Epithelial cell of esophagus (primary cell): Measurements from ENCODE around the gene FHOD3.

Source experiments
- DNase-seq: peaks from one replicate; pipeline ENCODE4 v3.0.0; 2010; ENCODE audit warnings: low read depth
- H3K4me3 ChIP-seq: 2 replicates; pipeline ENCODE4 v1.5.1; 2011; ENCODE audit warnings: mild to moderate bottlenecking, low read length, control low read depth
- CTCF ChIP-seq: IDR thresholded peaks from 2 replicates; pipeline ENCODE4 v1.5.1; 2011; ENCODE audit warnings: low read depth, mild to moderate bottlenecking, low read length, control low read depth, inconsistent platforms; ENCODE audit not compliant: insufficient read depth; ENCODE audit errors: missing control alignments

FHOD3 gene

GRCh38 chr18:36376361-36376760, 78.8 kb downstream of the FHOD3 start:
- DNase-seq: no peak
- no peak overlapping the region for H3K4me3 ChIP-seq
- TF ChIP-seq CTCF: no peak

DNA sequence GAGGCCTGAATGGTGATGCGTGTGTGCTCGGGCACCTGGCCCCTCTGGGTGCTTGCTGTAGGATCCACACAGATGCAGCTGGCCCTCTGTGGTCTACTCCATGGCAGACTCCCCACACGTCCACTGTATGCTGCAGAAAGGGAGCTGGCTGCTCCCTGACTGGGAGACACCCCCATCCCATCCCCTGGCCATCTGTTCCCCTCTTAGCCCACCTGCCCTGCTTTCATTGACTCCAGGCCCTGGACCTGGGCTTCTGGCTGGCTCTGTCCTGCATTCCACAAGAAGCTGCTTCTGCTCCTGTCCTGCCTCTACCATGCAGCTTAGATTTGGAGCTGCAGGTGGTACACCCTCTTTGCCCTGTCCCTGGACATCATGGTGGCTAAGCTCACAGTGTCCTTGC, 80.1 kb downstream of the FHOD3 start:
- DNase-seq: no peak
- H3K4me3 ChIP-seq: no peak overlapping the region
- no peak for TF ChIP-seq CTCF

- no peak for TF ChIP-seq CTCF
- DNase-seq: no peak
These were observed 80.7 kb downstream of the FHOD3 start for GRCh38 chr18:36378205-36378604.

DNA sequence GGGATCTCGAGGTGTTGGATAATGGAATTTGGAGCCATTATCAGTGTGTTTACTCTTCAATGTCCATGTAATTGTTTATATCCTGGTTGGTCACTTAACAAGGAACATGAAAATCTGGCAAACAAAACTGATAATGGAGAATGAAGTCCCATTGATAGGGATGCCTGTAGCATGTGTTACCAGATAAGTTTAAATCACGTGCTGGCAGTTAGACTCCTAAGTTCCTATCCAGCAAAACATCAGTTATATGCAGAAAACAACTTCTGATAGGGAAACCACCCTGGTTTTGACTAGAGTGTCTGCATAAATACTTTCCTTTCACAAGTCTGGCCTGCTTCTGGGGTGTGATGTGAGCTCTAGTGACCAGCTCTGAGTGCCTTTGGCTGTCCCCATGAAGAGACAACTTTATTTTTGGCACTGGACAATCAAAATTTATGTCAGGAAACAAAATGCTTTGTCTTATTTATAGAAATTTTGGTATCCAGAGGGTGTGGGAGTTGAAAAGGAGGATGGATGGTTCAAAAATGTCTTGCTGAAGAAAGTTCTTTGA, 82.0 kb downstream of the FHOD3 start:
- DNase-seq: no peak
- H3K4me3 ChIP-seq: no peak overlapping the region
- no peak for TF ChIP-seq CTCF

More at GRCh38 chr18:36378205-36378604, 80.7 kb downstream of the FHOD3 start:
- no peak overlapping the region for H3K4me3 ChIP-seq

DNA sequence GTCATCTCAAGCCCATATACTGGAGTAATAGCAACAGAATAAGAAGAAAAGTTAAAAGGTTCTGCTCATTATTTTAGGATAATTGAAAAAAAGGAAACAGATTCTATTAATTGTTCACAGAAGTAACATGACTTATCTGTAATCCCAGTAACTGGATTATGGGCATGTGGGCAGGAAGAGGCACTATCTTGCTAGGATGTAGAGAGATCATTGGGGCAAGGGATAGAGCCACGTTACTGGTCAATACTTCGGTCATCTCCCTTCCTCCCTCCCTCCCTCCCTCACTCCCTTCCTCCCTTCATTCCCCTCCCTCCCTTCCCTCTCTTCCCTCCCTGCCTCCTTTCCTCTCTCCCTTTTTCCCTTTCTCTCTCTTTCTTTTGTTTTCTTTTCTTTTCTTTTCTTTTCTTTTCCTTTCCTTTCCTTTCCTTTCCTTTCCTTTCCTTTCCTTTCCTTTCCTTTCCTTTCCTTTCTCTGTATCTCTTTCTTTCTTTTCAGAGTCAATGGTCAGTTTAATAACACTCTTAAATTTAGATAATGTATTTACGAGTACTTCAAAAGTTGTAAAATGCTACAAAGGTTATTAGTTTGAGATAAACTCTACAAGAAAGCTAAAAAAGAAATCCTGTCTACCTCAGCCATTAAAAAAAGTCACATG, 82.8 kb downstream of the FHOD3 start:
- TF ChIP-seq CTCF: no peak
- H3K4me3 ChIP-seq: no peak overlapping the region
- no peak for DNase-seq

GRCh38 chr18:36381075-36381474, 83.6 kb downstream of the FHOD3 start:
- DNase-seq: no peak
- H3K4me3 ChIP-seq: no peak overlapping the region
- no peak for TF ChIP-seq CTCF

DNA sequence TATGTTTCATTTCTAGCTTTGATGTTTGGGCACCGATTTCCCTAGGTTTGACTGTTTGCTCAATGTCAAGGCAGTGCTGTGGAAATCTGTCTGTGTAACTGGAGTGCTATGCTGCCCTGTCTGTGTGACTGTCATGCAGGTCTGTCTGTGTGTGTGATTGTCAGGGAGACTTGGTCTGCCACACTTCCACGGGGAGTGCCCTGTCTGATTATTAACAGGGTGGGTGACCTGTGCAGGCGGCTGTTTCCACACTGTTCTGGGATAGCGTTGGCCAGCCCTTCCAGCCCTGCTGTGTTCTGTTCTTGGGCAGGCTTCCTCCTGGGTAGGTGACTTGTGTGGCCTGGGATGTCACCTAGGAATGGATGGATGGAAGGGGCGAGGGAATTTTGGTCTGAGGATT, 85.3 kb downstream of the FHOD3 start:
- no peak for DNase-seq

More for the DNA sequence above, 85.3 kb downstream of the FHOD3 start:
- TF ChIP-seq CTCF: no peak
- no peak overlapping the region for H3K4me3 ChIP-seq
